Prostate gland (tissue), 2 donors: ENCODE results near the gene ECEL1.

ENCODE experiments used
- CTCF ChIP-seq, 4 experiments: fragments of 200-600 bp in 2 of 4; fragments of 450-650 bp in 2 of 4; sonication (generic) in 2 of 4; IDR thresholded peaks; 1 replicate in 3 of 4; 2 replicates in 1 of 4; pipeline ENCODE4 v1.5.1; 2016 to 2019; ENCODE audit warnings: antibody characterized with exemption in 4 of 4, mild to moderate bottlenecking in 2 of 4, moderate library complexity in 2 of 4
- POLR2AphosphoS5 ChIP-seq: sonication (generic); formaldehyde crosslinking; IDR thresholded peaks from one replicate; pipeline ENCODE4 v1.6.1; 2017; ENCODE audit warnings: antibody characterized with exemption

DNA sequence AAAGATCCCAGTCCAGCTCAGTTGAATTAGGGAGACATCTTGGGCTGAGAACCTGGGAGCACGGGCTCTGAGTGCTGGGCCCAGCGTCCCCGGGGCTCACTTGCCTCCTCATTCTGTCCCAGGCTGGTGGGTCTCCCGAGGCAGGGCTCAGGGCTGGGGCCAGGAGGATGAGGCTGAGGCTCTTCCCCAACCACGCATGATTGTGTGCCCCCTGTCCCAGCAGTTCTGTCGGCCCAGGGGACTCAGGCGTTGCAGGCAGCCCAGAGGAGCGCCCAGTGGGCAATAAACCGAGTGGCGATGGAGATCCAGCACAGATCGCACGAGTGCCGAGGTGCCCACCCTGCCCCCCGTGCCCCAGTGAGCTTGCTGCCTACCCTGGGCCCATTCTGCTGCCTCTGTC is 33.5 kb upstream of the ECEL1 start:
- TF ChIP-seq CTCF (IDR thresholded peaks at IDR 0.05) (no peak), POLR2AphosphoS5 (no peak)
